Esophagus (tissue), 2 donors: ENCODE data around the gene ALOX5. TPM values are rescaled to one million over a fixed set of nuclear protein-coding genes. Genes with fewer than 3 reads are reported as not detected.

Experiments
- H3K27ac ChIP-seq, 2 donors: one replicate each; pipeline ENCODE4 v1.5.1; 2013; ENCODE audit warnings: low read depth in 2 of 2, mild to moderate bottlenecking in 2 of 2, inconsistent platforms in 1 of 2, low read length in 1 of 2, moderate library complexity in 1 of 2
- H3K27me3 ChIP-seq, 2 donors: one replicate each; pipeline ENCODE4 v1.6.1; 2013; ENCODE audit warnings: low read length in 2 of 2, control low read depth in 1 of 2, mild to moderate bottlenecking in 1 of 2; ENCODE audit not compliant: insufficient read depth in 2 of 2, control insufficient read depth in 1 of 2
- H3K36me3 ChIP-seq, 2 donors: one replicate each; pipeline ENCODE4 v1.6.1; 2013; ENCODE audit warnings: low read length in 1 of 2; ENCODE audit not compliant: control insufficient read depth in 2 of 2, insufficient read depth in 2 of 2
- H3K4me1 ChIP-seq, 2 donors: one replicate each; pipeline ENCODE4 v1.6.1; 2013; ENCODE audit warnings: low read length in 1 of 2; ENCODE audit not compliant: control insufficient read depth in 2 of 2, insufficient read depth in 2 of 2
- H3K4me3 ChIP-seq, 2 donors: one replicate each; pipeline ENCODE4 v1.5.1; 2013; ENCODE audit warnings: low read length in 2 of 2, mild to moderate bottlenecking in 2 of 2, low read depth in 1 of 2, moderate library complexity in 1 of 2
- H3K9me3 ChIP-seq, 2 donors: one replicate each; pipeline ENCODE4 v1.6.1; 2013; ENCODE audit warnings: mild to moderate bottlenecking in 2 of 2, low read depth in 1 of 2, low read length in 1 of 2, moderate library complexity in 1 of 2; ENCODE audit not compliant: control insufficient read depth in 2 of 2, insufficient read depth in 1 of 2
- WGBS, 2 donors: extraction: QIAGEN DNeasy Blood & Tissue Kit; methylation state at CpG; one replicate each; pipeline ENCODE4 v1.1.7; 2013; 5-methylcytosine and 5-hydroxymethylcytosine counted together
- polyA plus RNA-seq, 2 donors: library from polyadenylated mRNA; stranded (reverse); fragments of 200-250 nt; gene quantifications; one replicate each; pipeline ENCODE4 v1.2.3, GENCODE V29; 2013
- donor health status: healthy with polysubstance abuse.
- donor health status: Bipolar disorder and iron deficiency.

The ALOX5 gene
- polyA plus RNA-seq, 2 donors = 8.3 to 12.2 TPM

DNA sequence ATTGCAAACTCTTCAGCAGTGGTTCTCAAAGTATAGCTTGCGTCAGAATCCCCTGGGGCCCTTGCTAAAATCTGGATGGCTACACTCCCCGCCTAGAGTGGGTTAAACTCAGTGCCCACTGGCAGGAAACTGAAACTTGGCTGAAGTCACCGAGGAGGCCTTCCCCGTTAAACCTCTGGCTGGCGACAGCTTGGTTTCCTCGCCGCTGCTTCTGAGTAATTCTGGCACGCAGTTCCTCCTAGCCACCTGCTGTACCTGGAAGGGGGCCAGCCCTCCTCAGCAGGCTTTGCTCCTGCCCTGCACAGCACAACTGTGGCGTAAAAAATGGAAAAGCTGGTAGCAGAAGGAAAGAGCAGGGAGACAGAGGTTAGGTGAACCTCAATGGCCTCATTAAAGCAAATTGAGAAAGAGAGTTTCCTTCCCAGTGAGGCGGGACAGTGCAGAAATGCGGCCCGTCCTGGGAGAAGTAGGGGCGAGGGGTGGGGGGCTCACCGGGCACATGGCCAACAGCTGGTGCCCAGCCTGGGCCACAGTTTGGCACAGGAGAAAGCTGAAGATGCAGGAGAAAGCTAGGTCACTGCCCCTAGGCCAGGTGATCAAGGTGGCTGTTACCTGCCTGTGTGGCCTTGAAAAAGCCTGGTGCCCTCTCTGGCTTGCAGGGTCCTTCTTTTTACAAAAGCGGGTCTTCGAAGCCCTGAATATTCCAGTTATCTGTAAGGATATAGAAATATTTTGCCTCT is 46.6 kb downstream of the ALOX5 start:
- Histone ChIP-seq H3K4me1 (peaks cover 0 to 9% of the 10 kb centered on the region in 2 donors), H3K4me3 (no peak overlapping the region), H3K36me3 (no peaks in the 10 kb centered on the region), H3K27ac (peak overlapping the region; percentile 6 to 27), H3K27me3 (no peaks in the 10 kb centered on the region), H3K9me3 (no peaks in the 10 kb centered on the region)
- 21 to 24% methylated on average over 16 of the region's 16 CpGs for WGBS, 2 donors

DNA sequence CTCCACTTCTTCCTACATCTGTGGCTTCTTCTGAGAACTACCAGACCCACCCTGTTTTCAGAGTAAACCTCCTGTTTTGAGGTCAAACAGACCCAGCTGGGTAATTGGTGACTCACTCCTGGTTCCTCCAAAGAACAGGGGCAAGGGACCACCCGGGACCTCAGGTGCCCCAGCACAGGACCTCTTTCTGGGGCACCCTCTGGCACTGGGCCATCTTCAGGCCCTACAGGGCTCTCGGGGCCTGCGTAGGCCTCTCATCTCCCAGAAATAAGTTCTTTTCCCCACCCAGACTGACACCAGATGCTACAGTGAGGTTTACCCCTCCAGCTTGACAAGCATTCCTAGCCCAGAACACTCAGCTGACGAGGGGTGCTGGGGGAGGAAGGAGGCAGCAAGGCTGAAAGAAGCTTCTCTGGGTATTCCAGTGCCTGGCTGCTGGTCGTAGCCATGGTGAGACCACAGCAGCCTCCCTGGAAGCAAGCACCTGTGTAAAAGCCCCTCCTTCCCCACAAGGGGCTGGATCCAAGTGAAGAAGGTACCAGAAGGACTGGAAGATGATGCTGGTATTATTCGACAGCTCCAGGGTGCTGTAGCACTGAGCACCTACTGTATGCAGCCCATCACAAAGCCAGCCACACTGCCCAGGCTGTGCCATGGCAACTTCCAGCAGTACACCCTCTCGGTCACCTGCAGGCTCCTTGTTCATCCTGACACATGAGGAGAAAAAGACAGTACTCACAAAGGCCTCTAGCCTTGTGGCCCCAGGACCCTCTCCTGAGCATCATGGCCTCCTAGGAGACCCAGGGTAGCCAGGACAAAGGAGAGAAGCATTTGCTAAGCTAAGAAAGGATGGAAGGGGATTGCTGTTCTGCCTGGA is 47.4 kb downstream of the ALOX5 start:
- WGBS, 2 donors = 71 to 72% methylated on average over 7 of the region's 7 CpGs

DNA sequence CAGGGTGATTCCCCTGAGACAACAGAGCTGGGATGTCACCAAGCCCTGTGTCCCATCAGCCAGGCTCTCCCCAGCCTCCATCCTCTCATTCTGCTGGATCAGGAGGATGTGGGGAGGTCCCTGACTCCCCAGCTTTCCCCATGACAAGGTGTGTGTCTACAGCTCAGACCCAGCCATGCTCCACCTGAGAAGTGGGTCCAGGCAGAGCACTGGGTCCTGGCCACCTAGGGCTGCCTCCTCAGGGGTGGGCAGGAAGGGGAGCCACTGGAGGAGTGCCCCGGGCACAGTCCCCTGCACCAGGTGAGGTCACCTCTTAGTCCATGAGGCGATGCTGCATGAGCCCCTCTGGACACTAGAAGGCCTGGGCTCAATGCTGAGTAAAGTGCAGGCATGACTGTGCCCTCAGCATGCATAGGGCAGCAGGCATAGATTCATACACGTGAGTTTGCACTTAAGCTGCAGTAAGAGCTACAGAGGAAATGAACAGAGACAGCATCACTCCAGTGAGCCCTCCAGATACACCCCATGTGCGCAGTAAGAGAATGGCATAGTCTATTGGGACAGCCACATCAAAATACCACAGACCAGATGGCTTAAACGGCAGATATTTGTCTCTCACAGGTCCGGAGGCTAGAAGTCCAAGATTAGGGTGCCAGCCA is 48.3 kb downstream of the ALOX5 start:
- 70 to 72% methylated on average over 6 of the region's 6 CpGs for WGBS, 2 donors
- Histone ChIP-seq H3K4me1 (peaks cover 0 to 12% of the 10 kb centered on the region in 2 donors), H3K36me3 (no peaks in the 10 kb centered on the region), H3K9me3 (no peaks in the 10 kb centered on the region), H3K27ac (no peak overlapping the region), H3K27me3 (no peaks in the 10 kb centered on the region), H3K4me3 (no peak overlapping the region)

More for the DNA sequence above, 47.4 kb downstream of the ALOX5 start:
- Histone ChIP-seq H3K4me3 (no peak overlapping the region), H3K27me3 (no peaks in the 10 kb centered on the region), H3K27ac (no peak overlapping the region), H3K9me3 (no peaks in the 10 kb centered on the region), H3K36me3 (no peaks in the 10 kb centered on the region), H3K4me1 (peaks cover 0 to 12% of the 10 kb centered on the region in 2 donors)

DNA sequence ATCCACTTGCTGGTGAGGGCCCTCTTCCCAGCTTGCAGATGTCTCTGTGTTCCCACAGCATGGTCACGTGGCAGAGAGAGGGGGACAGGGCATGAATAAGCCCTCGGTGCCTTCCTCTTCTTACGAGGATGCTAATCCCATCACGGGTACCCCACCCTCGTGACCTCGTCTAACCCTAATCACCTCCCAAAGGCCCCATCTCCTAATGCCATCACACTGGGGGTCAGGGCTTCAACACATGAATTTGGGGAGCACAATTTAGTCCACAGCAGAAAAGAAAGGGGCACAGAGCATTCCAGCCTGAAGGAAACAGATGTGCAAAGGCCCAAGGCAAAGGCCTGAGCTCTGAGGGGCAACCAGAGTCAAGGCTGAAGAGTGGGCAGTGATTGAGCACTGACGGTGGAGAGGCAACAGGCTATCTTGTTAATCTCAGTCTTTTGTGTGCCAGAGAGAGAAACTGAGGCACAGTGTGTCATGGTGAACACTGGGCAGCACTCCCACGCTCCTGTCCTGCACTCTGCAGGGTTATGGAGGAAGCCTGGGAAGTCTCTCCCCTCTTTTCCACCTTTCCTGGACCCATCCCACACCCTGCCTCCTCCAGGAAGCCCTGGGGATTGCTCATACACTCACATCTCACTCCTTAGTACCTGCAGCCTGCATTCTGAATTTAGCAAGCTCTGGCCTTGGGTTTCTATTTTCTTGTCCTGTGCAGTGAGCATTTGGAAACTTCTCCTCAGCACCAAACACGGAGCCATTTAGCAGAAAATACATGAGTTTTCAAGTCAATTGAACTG is 49.0 kb downstream of the ALOX5 start:
- Histone ChIP-seq H3K36me3 (no peaks in the 10 kb centered on the region), H3K4me1 (peaks cover 0 to 15% of the 10 kb centered on the region in 2 donors), H3K27ac (no peak overlapping the region), H3K4me3 (no peak overlapping the region), H3K27me3 (no peaks in the 10 kb centered on the region), H3K9me3 (no peaks in the 10 kb centered on the region)
- WGBS, 2 donors = 83 to 87% methylated on average over 9 of the region's 9 CpGs

DNA sequence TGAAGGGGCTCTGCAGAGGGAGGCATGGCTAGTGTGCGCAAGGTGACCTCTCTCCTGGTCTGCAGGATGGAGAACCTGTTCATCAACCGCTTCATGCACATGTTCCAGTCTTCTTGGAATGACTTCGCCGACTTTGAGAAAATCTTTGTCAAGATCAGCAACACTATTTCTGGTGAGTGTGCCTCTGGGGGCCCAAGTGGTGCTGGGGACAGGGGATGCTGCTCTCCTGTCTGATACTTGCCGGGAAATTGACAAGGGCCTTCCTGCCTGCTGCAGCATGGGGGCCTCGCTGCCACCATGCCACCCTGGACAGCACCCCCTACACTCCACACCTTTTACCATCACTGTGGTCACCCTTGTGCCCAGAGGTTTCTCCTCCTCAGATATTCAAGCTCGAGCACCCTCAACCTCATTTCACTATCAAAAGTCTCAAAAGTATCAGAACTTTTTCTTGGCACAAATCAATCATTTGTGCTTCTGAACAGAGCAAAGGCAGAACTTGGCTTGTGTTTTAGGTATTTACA is 50.0 kb downstream of the ALOX5 start:
- Histone ChIP-seq H3K4me3 (no peak overlapping the region), H3K9me3 (no peaks in the 10 kb centered on the region), H3K36me3 (no peaks in the 10 kb centered on the region), H3K4me1 (peaks cover 0 to 12% of the 10 kb centered on the region in 2 donors), H3K27me3 (no peaks in the 10 kb centered on the region), H3K27ac (no peak overlapping the region)
- WGBS, 2 donors = 91 to 94% methylated on average over 7 of the region's 7 CpGs

DNA sequence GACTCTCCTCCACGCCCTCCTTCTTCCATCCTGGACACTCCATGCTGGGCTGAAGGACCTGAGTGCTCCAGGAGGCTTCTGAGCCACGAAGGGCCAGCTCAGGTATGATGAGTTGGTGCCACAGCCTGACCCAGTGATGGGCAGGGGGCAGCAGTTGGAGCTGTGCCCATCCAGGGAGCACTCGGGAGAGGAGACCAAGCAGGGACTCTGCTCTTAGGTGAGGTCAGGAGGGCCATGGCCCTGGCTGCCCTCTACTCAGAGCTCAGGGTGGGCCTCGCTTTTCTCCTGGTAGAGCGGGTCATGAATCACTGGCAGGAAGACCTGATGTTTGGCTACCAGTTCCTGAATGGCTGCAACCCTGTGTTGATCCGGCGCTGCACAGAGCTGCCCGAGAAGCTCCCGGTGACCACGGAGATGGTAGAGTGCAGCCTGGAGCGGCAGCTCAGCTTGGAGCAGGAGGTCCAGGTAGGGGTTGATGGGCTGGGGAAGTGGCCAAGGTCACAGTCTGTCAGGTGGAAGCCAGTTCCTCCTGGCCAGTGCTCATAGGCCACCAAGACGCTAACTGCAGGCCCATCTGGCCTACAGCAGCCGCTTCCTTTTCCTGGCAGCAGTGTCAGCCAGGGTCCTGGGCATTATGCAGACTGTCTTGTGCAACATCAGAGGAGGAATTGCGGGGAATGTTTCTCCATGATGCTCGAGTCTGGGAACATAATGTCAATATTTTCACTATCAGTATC is 50.8 kb downstream of the ALOX5 start:
- 70 to 73% methylated on average over 15 of the region's 15 CpGs for WGBS, 2 donors
- Histone ChIP-seq H3K4me1 (peaks cover 0 to 6% of the 10 kb centered on the region in 2 donors), H3K4me3 (no peak overlapping the region)

DNA sequence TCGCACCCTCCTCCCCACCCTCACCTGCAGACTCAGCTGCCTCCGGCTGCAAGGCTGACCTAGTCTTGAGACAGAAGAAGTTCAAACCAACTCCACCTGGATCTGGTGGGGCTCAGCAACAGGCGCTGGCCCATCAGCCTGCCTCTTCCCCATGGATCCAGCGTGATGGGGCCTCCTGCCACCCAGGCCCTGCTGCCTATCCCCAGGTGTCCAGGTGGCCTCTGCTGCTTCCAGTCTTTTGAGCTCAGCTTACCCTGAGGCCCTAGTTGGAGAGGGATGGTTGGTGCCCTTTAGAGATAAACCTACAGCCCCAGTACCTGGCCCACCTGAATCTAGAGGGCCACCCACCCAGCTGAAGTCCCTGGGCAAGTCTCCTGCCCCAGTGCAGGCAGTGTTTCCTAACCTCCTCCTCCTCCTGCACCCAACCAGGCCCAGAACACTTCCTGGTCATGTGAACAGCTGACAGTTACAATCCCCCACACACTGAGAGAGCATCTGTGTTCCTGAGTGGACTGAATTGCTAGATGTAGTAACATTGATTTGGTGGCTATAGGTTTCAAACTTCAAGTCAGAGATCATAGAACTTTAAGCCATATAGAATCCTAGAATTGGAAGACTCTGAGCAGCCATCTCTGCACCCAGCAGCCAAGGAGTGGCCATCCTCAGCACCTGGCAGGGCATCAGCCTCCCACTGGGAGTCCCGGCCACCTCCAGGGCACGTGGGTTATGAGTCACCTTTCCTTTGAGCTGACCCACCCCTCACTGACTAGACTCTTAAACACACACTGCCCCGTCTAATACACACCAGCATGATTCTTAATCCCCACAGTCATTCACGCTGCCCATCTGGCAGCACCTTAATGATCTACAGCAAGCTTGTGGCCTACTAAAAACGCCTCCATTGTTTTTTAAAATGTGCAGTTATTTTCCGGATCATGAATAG is 51.9 kb downstream of the ALOX5 start:
- WGBS, 2 donors = 66 to 69% methylated on average over 10 of the region's 10 CpGs
- no peaks in the 10 kb centered on the region for H3K36me3 ChIP-seq
- no peak overlapping the region for H3K27ac ChIP-seq
- H3K9me3 ChIP-seq = no peaks in the 10 kb centered on the region
- H3K4me1 ChIP-seq = peaks cover 0 to 6% of the 10 kb centered on the region in 2 donors
- H3K27me3 ChIP-seq = no peaks in the 10 kb centered on the region
- H3K4me3 ChIP-seq = no peak overlapping the region

More for the DNA sequence above, 50.8 kb downstream of the ALOX5 start:
- no peaks in the 10 kb centered on the region for H3K9me3 ChIP-seq
- H3K27ac ChIP-seq = no peak overlapping the region
- no peaks in the 10 kb centered on the region for H3K27me3 ChIP-seq
- no peaks in the 10 kb centered on the region for H3K36me3 ChIP-seq
